Fibroblast of the aortic adventitia (primary cell): Measurements from ENCODE around the gene PRKCSH. TPM values are rescaled to one million over a fixed set of nuclear protein-coding genes. Genes with fewer than 3 reads are reported as not detected.

Source experiments
- DNase-seq: peaks from one replicate; pipeline ENCODE4 v3.0.0-alpha.2; 2010; ENCODE audit warnings: low read depth
- H3K4me3 ChIP-seq: 2 replicates; pipeline ENCODE4 v1.5.1; 2011; ENCODE audit warnings: low read depth, mild to moderate bottlenecking, control low read depth, low read length, moderate library complexity
- total RNA-seq: library from RNA; depleted of rRNA; stranded (reverse); fragments of >200 nt; gene quantifications from 2 replicates; pipeline ENCODE4 v1.2.3, GENCODE V29; 2012; ENCODE audit warnings: low replicate concordance
- TF ChIP-seq, protein P1 (sequence below): IDR thresholded peaks from 2 replicates; pipeline ENCODE4 v1.5.1; 2011; ENCODE audit warnings: mild to moderate bottlenecking, low read length, control low read depth, inconsistent platforms; ENCODE audit not compliant: insufficient read depth

PRKCSH gene
- total RNA-seq, 1 donor: 115 TPM

DNA sequence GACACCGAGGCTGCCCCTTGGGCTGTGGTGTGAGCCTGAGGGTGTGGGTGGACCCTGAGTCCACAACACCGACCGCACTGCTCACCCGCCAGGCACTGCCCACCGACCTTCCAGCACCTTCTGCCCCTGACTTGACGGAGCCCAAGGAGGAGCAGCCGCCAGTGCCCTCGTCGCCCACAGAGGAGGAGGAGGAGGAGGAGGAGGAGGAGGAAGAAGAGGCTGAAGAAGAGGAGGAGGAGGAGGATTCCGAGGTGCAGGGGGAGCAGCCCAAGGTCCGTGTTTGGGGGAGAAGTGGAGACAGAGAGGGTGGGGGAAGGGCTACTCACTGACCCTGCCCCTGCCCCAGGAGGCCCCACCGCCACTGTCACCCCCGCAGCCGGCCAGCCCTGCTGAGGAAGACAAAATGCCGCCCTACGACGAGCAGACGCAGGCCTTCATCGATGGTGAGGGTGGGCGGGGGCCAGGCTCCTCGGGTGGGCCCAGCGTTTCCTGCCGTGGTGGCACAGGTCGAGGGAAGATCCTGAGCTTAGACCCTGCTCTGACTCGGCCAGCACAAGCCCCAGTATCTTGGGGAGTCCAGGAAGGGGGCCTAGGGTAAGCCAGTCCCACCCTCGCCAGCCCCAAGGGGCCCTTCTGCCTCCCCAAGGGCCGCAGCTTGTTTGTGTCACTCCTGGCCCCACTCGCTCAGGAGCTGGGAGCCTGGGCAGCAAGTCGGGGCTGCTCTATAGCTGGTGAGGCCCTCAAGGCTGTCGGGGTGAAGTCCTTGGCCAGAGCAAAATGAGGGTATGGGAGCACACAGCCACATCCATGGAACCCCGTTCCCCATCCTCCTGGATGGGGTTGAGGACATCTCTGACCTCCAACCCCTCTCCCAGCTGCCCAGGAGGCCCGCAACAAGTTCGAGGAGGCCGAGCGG is 12.2 kb downstream of the PRKCSH start:
- no peak overlapping the region for H3K4me3 ChIP-seq
- TF ChIP-seq, protein P1, sequence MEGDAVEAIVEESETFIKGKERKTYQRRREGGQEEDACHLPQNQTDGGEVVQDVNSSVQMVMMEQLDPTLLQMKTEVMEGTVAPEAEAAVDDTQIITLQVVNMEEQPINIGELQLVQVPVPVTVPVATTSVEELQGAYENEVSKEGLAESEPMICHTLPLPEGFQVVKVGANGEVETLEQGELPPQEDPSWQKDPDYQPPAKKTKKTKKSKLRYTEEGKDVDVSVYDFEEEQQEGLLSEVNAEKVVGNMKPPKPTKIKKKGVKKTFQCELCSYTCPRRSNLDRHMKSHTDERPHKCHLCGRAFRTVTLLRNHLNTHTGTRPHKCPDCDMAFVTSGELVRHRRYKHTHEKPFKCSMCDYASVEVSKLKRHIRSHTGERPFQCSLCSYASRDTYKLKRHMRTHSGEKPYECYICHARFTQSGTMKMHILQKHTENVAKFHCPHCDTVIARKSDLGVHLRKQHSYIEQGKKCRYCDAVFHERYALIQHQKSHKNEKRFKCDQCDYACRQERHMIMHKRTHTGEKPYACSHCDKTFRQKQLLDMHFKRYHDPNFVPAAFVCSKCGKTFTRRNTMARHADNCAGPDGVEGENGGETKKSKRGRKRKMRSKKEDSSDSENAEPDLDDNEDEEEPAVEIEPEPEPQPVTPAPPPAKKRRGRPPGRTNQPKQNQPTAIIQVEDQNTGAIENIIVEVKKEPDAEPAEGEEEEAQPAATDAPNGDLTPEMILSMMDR: no peak
- no peak for DNase-seq

DNA sequence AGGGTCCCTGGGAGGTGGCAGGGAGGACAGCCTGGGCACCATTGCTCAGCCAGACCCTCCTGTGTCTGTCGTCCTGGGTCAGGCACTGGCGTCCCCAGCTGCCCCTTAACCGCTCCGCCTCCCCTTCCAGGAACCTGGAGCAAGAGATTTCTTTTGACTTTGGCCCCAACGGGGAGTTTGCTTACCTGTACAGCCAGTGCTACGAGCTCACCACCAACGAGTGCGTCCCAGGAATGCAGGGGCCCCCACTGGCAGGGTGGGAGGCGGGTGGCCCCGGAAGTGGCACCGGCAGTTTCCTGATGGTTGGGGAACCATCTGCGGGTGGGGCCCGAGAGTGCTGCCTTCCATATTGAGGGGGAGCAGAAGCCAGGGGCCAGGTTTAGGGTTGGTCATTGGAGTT is 13.0 kb downstream of the PRKCSH start:
- no peak for DNase-seq
- H3K4me3 ChIP-seq: no peak overlapping the region
- TF ChIP-seq, protein P1: no peak

DNA sequence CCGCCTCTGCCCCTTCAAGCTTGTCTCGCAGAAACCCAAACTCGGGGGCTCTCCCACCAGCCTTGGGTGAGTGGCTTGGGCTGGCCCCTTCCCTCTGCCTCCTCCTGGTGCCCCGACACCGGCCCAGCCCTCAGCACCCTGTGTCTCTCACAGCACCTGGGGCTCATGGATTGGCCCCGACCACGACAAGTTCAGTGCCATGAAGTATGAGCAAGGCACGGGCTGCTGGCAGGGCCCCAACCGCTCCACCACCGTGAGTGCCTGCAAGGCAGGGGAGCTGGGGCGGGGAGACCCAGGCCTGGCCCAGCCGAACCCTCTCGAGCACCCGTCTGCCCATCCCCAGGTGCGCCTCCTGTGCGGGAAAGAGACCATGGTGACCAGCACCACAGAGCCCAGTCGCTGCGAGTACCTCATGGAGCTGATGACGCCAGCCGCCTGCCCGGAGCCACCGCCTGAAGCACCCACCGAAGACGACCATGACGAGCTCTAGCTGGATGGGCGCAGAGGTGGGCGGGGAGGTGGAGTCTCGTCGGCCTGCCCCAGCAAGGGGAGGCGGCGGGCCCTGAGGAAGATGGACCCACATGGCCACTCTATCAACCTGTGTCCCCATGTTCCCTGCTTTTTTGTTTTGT is 13.6 kb downstream of the PRKCSH start:
- TF ChIP-seq, protein P1: no peak
- no peak for DNase-seq
- H3K4me3 ChIP-seq: no peak overlapping the region

DNA sequence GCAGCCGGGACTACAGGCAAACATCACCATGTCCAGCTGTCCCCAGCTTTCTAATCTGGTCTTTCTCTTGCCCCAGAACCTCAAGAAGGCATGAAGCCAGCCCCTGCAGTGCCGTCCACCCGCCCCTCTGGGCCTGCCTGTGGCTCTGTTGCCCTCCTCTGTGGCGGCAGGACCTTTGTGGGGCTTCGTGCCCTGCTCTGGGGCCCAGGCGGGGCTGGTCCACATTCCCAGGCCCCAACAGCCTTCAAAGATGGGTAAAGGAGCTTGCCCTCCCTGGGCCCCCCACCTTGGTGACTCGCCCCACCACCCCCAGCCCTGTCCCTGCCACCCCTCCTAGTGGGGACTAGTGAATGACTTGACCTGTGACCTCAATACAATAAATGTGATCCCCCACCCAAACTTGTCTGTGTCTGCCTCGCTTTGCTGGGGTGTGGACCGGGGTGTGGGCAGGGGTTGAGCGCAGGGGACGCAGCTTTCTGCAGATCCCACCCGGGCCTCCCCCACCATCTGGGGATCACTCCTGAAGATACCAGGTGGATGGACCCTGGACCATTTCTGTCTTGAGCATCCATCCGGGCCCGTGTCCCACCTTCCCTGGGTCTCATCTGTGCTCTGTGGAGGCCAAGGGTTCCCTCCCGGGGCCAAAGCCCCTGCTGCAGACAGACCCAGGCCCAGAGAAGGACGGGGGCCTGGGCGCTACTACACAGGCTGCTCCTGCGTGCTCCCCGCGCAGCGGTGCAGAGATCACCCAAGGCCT is 15.3 kb downstream of the PRKCSH start:
- TF ChIP-seq, protein P1: no peak
- no peak for DNase-seq
- no peak overlapping the region for H3K4me3 ChIP-seq

DNA sequence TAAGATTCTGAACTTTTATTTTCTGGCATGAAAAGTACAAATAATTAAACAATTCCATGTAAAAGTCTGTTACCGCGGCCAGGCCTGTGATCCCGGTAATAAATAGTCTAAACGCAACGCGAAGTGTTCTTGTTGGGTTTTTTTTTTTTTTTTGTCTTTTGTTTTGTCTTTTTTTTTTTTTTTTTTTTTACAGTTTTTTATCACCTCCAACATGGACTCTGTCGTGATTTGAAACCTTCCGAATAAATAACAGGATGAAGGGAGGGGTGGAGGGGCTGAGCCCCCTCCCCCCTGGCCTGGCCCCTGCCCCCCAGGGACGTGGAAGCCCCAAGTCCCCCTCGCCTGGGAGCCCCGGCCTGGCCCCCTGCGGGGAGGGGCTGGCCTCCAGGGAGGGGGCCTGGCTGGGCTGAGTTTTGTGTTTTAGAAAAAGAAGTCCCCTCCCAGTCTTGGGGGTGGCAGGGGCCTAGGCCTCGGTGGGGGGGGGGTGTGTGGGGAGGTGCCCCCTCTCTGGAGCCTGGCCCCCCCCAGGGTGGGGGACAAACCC is 16.0 kb downstream of the PRKCSH start:
- no peak overlapping the region for H3K4me3 ChIP-seq
- no peak for DNase-seq
- TF ChIP-seq, protein P1: no peak

DNA sequence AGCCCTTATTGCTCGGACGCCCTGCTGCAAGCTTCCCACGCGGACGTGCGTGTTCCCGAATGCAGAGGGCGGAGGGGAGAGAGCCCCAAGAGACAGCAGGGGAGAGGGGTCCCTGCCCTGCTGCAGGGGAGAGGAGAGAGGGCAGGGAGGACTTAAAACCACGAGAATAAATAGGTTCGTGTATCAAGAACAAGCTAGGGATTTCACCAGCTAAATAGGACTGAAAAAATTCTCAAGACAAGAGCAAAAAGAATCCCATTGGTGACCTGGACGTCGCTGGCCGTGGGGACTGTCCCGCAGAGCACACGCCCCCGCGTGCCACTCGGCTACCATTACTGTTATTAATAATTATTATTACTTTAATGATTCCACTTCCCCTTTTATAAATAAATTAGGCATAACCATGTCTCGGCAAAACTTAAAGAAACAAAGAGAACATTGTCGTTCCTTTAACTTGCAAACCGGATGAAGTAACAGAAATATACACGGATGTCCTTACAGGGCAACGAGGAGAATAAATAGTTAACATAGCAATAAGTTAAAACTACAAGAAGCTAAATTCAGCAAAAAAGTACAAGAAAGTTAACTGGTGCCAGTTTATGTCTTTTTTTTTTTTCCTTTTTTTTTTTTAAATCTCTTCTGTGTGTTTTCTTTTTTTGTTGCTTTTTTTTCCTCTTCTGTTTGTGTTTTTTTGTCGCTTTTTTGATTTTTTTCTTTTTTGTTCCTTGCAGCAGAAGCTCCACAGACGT is 16.6 kb downstream of the PRKCSH start:
- TF ChIP-seq, protein P1: no peak
- no peak overlapping the region for H3K4me3 ChIP-seq
- DNase-seq: no peak
